HG03060 (cell line): ENCODE data around the gene ANKMY1.
"Not testable (repeated sequence)": the region's sequence is repeated elsewhere in the genome, so short reads cannot be mapped to it uniquely, and the experiment has no call there.

ENCODE experiments used
- ATAC-seq: cut with Tn5 transposase; IDR thresholded peaks from one replicate; pipeline ENCODE4 v1.9.1; 2021; ENCODE audit warnings: low read depth, moderate number of reproducible peaks; ENCODE audit not compliant: unreplicated experiment

ANKMY1 gene

GRCh38 chr2:240570531-240571313 is 12.9 kb upstream of the ANKMY1 start:
- ATAC-seq = no peak

GRCh38 chr2:240569998-240570530 is 12.3 kb upstream of the ANKMY1 start:
- no peak for ATAC-seq

GRCh38 chr2:240569523-240569997 is 11.8 kb upstream of the ANKMY1 start:
- ATAC-seq = no peak

- ATAC-seq = no peak
Measured at GRCh38 chr2:240568678-240569522, 11.1 kb upstream of the ANKMY1 start.

GRCh38 chr2:240567872-240568677 is 10.3 kb upstream of the ANKMY1 start, which contains the start of gene RNPEPL1:
Gene RNPEPL1, plus strand, starts transcription at chr2:240568484. Its CDS starts 103 bp downstream, at chr2:240568587.
- ATAC-seq = no peak

- no peak for ATAC-seq
Measured at GRCh38 chr2:240567137-240567871, 9.5 kb upstream of the ANKMY1 start.

GRCh38 chr2:240566203-240567136 is 8.7 kb upstream of the ANKMY1 start:
- ATAC-seq = peak; percentile 28

- peak; percentile 34 for ATAC-seq
Measured at GRCh38 chr2:240565333-240566202, 7.8 kb upstream of the ANKMY1 start.

- ATAC-seq = no peak
Measured at GRCh38 chr2:240564561-240565332, 7.0 kb upstream of the ANKMY1 start.

GRCh38 chr2:240563951-240564560 is 6.3 kb upstream of the ANKMY1 start:
- no peak for ATAC-seq

GRCh38 chr2:240563231-240563630 is 5.4 kb upstream of the ANKMY1 start:
- ATAC-seq = not testable (repeated sequence)

GRCh38 chr2:240561325-240561971 is 3.7 kb upstream of the ANKMY1 start:
- ATAC-seq = no peak

GRCh38 chr2:240560480-240561324 is 2.9 kb upstream of the ANKMY1 start:
- ATAC-seq = peak; percentile 29

- peak; percentile 21 for ATAC-seq
Measured at GRCh38 chr2:240560084-240560479, 2.3 kb upstream of the ANKMY1 start, which contains the start of gene DUSP28. Gene DUSP28, plus strand, starts transcription at chr2:240560357. Its CDS starts 328 bp downstream, at chr2:240560685.

- ATAC-seq = no peak
Measured at GRCh38 chr2:240559286-240559685, 1.5 kb upstream of the ANKMY1 start.
